Left lung (tissue), 10 donors: Measurements from ENCODE around the gene OS9. TPM values are rescaled to one million over a fixed set of nuclear protein-coding genes. Genes with fewer than 3 reads are reported as not detected.

Experiments
- ATAC-seq: fragments of 200-7000 bp; cut with Tn5 transposase; one replicate; pipeline ENCODE4 v1.9.1; 2020; ENCODE audit warnings: moderate library complexity
- DNase-seq, 4 donors: peaks; one replicate each; pipeline ENCODE4 v3.0.0-alpha.2; 2013 to 2020
- H3K27ac ChIP-seq, 2 donors: fragments of 200-600 bp; sonication (generic) in 1 of 2; one replicate each; pipeline versions ENCODE4 v1.5.0 to v1.8.0; 2020 to 2021
- H3K27me3 ChIP-seq, 2 donors: fragments of 200-600 bp; sonication (generic) in 1 of 2; one replicate each; pipeline versions ENCODE4 v1.5.0 to v1.8.0; 2020 to 2021
- H3K36me3 ChIP-seq, 2 donors: fragments of 200-600 bp; sonication (generic) in 1 of 2; one replicate each; pipeline versions ENCODE4 v1.5.0 to v1.8.0; 2020 to 2021
- H3K4me1 ChIP-seq, 2 donors: fragments of 200-600 bp; one replicate each; pipeline ENCODE4 v1.8.0; 2021
- H3K4me3 ChIP-seq, 2 donors: fragments of 200-600 bp; sonication (generic) in 1 of 2; one replicate each; pipeline versions ENCODE4 v1.5.0 to v1.8.0; 2020 to 2021; ENCODE audit warnings: mild to moderate bottlenecking in 1 of 2
- H3K9me3 ChIP-seq, 2 donors: fragments of 200-600 bp; sonication (generic) in 1 of 2; one replicate each; pipeline versions ENCODE4 v1.5.0 to v1.8.0; 2020 to 2021
- CTCF ChIP-seq, 2 donors: fragments of 200-600 bp; sonication (generic) in 1 of 2; IDR thresholded peaks; one replicate each; pipeline versions ENCODE4 v1.5.0 to v1.8.0; 2021; ENCODE audit warnings: antibody characterized with exemption in 2 of 2
- intact Hi-C, 2 donors: fragments of 100-400 bp; cut with DNase I; formaldehyde crosslinking; loops; one replicate each; pipeline versions ENCODE4 v1.11.2 to v1.14.2; 2022
- polyA plus RNA-seq, 6 donors: library from polyadenylated mRNA; unstranded; fragments of 120-200 nt; gene quantifications; one replicate each; pipeline ENCODE4 v1.2.1, GENCODE V29; 2013; ENCODE audit not compliant: insufficient read length in 6 of 6
- total RNA-seq, 2 donors: library from RNA; stranded (reverse); fragmentation: NEBNext Ultra II Directional; extraction: Animal tissue kit (Norgen Biotek cat#: 25700); gene quantifications; one replicate each; pipeline ENCODE4 v1.2.1, GENCODE V29; 2021
- donor health status: DM: no; HTN: yes; CAD: no.
- donor health status: DM: no; HTN: no; CAD: no.

OS9 gene
- total and polyA plus RNA-seq, 8 donors = 200 to 321 (median 225) TPM

GRCh38 chr12:57752668-57753000 lies 58.7 kb downstream of the OS9 start:
- peaks cover 0 to 34% of the 10 kb centered on the region in 2 donors for H3K36me3 ChIP-seq
- intact Hi-C loops = no loop called here
- peak overlapping the region; percentile 76 to 85 for H3K27ac ChIP-seq
- no peaks in the 10 kb centered on the region for H3K9me3 ChIP-seq
- TF ChIP-seq CTCF (IDR thresholded peaks at IDR 0.05) = no peak
- no peak for ATAC-seq
- H3K4me1 ChIP-seq = peaks cover 10 to 57% of the 10 kb centered on the region in 2 donors
- peak overlapping the region in 1 of 2 donors; percentile 75 for H3K4me3 ChIP-seq
- peaks cover 0 to 12% of the 10 kb centered on the region in 2 donors for H3K27me3 ChIP-seq
- DNase-seq = no peak

GRCh38 chr12:57753756-57754337 lies 59.9 kb downstream of the OS9 start:
- ATAC-seq (no peak), DNase-seq (no peak)
- H3K36me3 ChIP-seq = peaks cover 0 to 34% of the 10 kb centered on the region in 2 donors
- peak overlapping the region; percentile 76 to 85 for H3K27ac ChIP-seq
- H3K9me3 ChIP-seq = no peaks in the 10 kb centered on the region
- no peak overlapping the region for H3K4me3 ChIP-seq
- intact Hi-C loops = no loop called here
- TF ChIP-seq CTCF (IDR thresholded peaks at IDR 0.05) = no peak
- H3K4me1 ChIP-seq = peaks cover 10 to 57% of the 10 kb centered on the region in 2 donors
- H3K27me3 ChIP-seq = peaks cover 0 to 12% of the 10 kb centered on the region in 2 donors

DNA sequence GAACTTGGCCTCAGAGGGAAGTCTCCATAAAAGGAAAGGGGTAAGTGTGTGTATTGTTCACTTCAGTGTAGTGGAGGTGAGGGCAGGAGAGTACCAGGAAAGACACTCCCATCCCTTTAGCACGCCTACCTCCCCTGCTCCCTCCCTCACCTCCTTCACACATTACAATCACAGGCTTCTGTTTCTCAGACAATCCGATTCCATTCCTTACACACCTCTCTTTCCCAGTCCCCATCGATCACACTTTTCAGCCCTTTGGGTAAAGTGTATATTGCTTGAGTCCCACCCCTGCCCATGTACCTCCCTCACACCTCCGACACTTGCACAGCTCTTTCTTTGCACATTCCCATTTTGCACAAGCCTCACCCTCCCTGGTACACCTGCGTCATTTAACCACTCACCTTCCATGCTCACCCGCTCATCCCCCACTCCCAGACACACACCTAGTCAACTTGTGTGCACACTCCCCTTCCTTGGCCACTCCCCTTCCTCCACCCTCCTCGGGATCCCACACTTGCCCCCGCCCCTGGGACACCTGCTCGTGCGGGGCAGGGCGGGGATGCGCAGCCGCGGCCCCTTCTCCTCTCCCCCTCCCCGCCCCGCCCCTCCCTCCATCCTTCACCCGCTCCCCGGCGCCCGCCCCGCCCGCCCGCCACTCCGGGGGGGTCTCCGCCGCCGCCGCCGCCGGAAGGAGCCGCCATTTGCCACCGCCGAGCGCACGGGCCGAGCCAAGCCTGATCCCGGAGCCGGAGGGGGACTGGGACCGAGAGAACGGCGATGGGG lies 60.7 kb downstream of the OS9 start, which contains the start of gene MARCHF9:
MARCHF9 (plus strand) TSS at position 693 of the 783 bp plus-strand sequence. CDS start 426 bp downstream, outside the sequence.
- H3K36me3 ChIP-seq = peaks cover 0 to 33% of the 10 kb centered on the region in 2 donors
- ATAC-seq (peak; percentile 58), DNase-seq (peak in 3 of 4 donors; percentile 75 to 88 (median 88))
- H3K9me3 ChIP-seq = no peaks in the 10 kb centered on the region
- peaks cover 0 to 12% of the 10 kb centered on the region in 2 donors for H3K27me3 ChIP-seq
- peak within 1 kb of the TSS; percentile 76 to 85 for H3K27ac ChIP-seq
- H3K4me1 ChIP-seq = peaks cover 10 to 57% of the 10 kb centered on the region in 2 donors
- intact Hi-C loops = no loop called here
- peak within 1 kb of the TSS; percentile 50 to 63 for H3K4me3 ChIP-seq
- no peak for TF ChIP-seq CTCF (IDR thresholded peaks at IDR 0.05)

DNA sequence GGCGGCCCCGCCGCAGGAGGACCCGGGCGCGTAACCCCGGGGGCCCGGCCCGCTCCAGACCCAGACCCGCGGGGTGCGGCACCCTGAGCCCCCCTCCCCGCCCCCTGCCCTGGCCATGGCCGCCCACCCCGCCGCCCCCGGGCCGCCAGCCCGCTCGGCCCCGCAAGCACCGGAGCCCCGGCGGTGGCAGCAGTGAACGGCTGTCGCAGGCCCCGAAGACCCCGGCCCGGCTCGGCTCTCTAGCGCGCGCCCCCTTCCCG lies 61.2 kb downstream of the OS9 start:
- no peak for ATAC-seq
- no peak for TF ChIP-seq CTCF (IDR thresholded peaks at IDR 0.05)
- peak overlapping the region; percentile 50 to 63 for H3K4me3 ChIP-seq

More for the DNA sequence above, 61.2 kb downstream of the OS9 start:
- Histone ChIP-seq H3K27me3 (peaks cover 0 to 12% of the 10 kb centered on the region in 2 donors), H3K4me1 (peaks cover 10 to 57% of the 10 kb centered on the region in 2 donors), H3K36me3 (peaks cover 0 to 27% of the 10 kb centered on the region in 2 donors), H3K9me3 (no peaks in the 10 kb centered on the region), H3K27ac (peak overlapping the region; percentile 64 to 76)
- no peak for DNase-seq
- intact Hi-C loops = no loop called here
